ENCODE data around the gene SLC35F6.

The SLC35F6 gene

GRCh38 chr2:26764906-26765305 lies 822 bp downstream of the SLC35F6 start:
- H3K9ac ChIP-seq (ENCODE audit: low read length), result peak overlapping the region; percentile 91
- WGBS (ENCODE audit: extremely low coverage, insufficient coverage, insufficient read length), result no CpG with 5 or more reads among the region's 3 CpGs
- H3K27me3 ChIP-seq (ENCODE audit: insufficient read depth, low read length), result no peaks in the 10 kb centered on the region

GRCh38 chr2:26765475-26766200 lies 1.6 kb downstream of the SLC35F6 start:
- Histone ChIP-seq H3K27me3 (ENCODE audit: insufficient read depth, low read length) (no peaks in the 10 kb centered on the region), H2AFZ (ENCODE audit: insufficient read depth, low read length, poor library complexity) (no peak overlapping the region), H4K91ac (ENCODE audit: low read depth, low read length) (no peak overlapping the region), H3K4me1 (ENCODE audit: control insufficient read depth in 1 of 2, insufficient read depth in 2 of 2, low read length in 2 of 2) (peaks cover 18 to 29% of the 10 kb centered on the region in 2 experiments), H3K18ac (ENCODE audit: low read length) (no peak overlapping the region), H3K79me2 (ENCODE audit: control insufficient read depth, insufficient read depth, low read length, poor library complexity) (peaks cover 10% of the 10 kb centered on the region), H3K4me2 (ENCODE audit: low read length) (peak overlapping the region; percentile 73), H2BK12ac (ENCODE audit: low read length) (no peak overlapping the region), H3K79me1 (ENCODE audit: low read length) (peaks cover 6% of the 10 kb centered on the region), H3K14ac (ENCODE audit: low read length) (no peak overlapping the region), H3K23ac (ENCODE audit: low read length) (no peak overlapping the region), H3K27ac (ENCODE audit: low read depth, low read length) (no peak overlapping the region), H4K12ac (ENCODE audit: low read depth, low read length) (no peak overlapping the region), H3K4ac (ENCODE audit: low read depth, low read length) (peak overlapping the region; percentile 39), H3K36me3 (ENCODE audit: control insufficient read depth in 1 of 2, insufficient read depth in 2 of 2, low read length in 2 of 2) (peaks cover 0 to 3% of the 10 kb centered on the region in 2 experiments), H3K9me3 (ENCODE audit: insufficient read depth, low read depth, low read length) (no peaks in the 10 kb centered on the region), H2BK120ac (ENCODE audit: insufficient read depth, low read length, poor library complexity) (no peak overlapping the region), H4K8ac (ENCODE audit: low read depth, low read length) (no peak overlapping the region), H3K4me3 (ENCODE audit: low read depth, low read length) (peak overlapping the region; percentile 16), H2AK5ac (ENCODE audit: low read length) (no peak overlapping the region), H3K9ac (ENCODE audit: low read length) (no peak overlapping the region), H2BK5ac (ENCODE audit: low read depth, low read length, poor library complexity) (no peak overlapping the region)
- WGBS (ENCODE audit: extremely low coverage, insufficient coverage, insufficient read length), result no CpG with 5 or more reads among the region's 10 CpGs
- DNase-seq, result no peak

More at GRCh38 chr2:26764906-26765305, 822 bp downstream of the SLC35F6 start:
- DNase-seq, result no peak
- H2AK5ac ChIP-seq (ENCODE audit: low read length), result peak overlapping the region; percentile 21
- peak overlapping the region; percentile 76 for H4K91ac ChIP-seq (ENCODE audit: low read depth, low read length)
- H4K12ac ChIP-seq (ENCODE audit: low read depth, low read length), result no peak overlapping the region
- no peak overlapping the region for H3K23ac ChIP-seq (ENCODE audit: low read length)
- peaks cover 6% of the 10 kb centered on the region for H3K79me1 ChIP-seq (ENCODE audit: low read length)
- peak overlapping the region; percentile 80 for H4K8ac ChIP-seq (ENCODE audit: low read depth, low read length)
- H2AFZ ChIP-seq (ENCODE audit: insufficient read depth, low read length, poor library complexity), result no peak overlapping the region
- peak overlapping the region; percentile 67 for H3K4ac ChIP-seq (ENCODE audit: low read depth, low read length)
- H3K4me2 ChIP-seq (ENCODE audit: low read length), result peak overlapping the region; percentile 73
- H3K9me3 ChIP-seq (ENCODE audit: insufficient read depth, low read depth, low read length), result no peaks in the 10 kb centered on the region
- peaks cover 18 to 29% of the 10 kb centered on the region in 2 experiments for H3K4me1 ChIP-seq (ENCODE audit: control insufficient read depth in 1 of 2, insufficient read depth in 2 of 2, low read length in 2 of 2)
- H2BK5ac ChIP-seq (ENCODE audit: low read depth, low read length, poor library complexity), result no peak overlapping the region
- no peak overlapping the region for H2BK120ac ChIP-seq (ENCODE audit: insufficient read depth, low read length, poor library complexity)
- no peak overlapping the region for H3K27ac ChIP-seq (ENCODE audit: low read depth, low read length)
- H3K14ac ChIP-seq (ENCODE audit: low read length), result peak overlapping the region; percentile 85
- H3K18ac ChIP-seq (ENCODE audit: low read length), result no peak overlapping the region
- H3K36me3 ChIP-seq (ENCODE audit: control insufficient read depth in 1 of 2, insufficient read depth in 2 of 2, low read length in 2 of 2), result peaks cover 0 to 2% of the 10 kb centered on the region in 2 experiments
- H3K79me2 ChIP-seq (ENCODE audit: control insufficient read depth, insufficient read depth, low read length, poor library complexity), result peaks cover 10% of the 10 kb centered on the region
- H3K4me3 ChIP-seq (ENCODE audit: low read depth, low read length), result peak overlapping the region; percentile 89
- H2BK12ac ChIP-seq (ENCODE audit: low read length), result no peak overlapping the region

DNA sequence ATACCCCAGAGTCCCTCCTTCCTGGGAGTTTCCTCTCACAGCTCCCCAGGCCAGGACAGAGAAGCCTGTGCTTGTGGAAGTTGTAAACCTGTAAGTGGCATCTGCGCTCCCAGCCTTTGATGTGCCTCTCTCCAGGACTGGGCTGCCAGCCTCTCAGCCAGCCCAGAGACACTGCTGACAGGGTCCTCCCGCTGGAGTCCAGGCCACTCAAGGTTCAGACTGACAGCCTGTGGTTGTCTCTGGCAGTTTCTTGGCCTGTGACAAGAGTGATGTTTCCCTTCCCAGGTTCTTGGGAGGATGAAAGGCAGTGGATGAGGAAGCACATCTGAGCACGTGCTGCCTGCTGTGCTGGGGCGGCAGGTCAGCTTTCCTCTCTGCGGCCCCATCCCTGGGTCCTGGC lies 3.0 kb downstream of the SLC35F6 start:
- peaks cover 10% of the 10 kb centered on the region for H3K79me2 ChIP-seq (ENCODE audit: control insufficient read depth, insufficient read depth, low read length, poor library complexity)
- no peak overlapping the region for H2AFZ ChIP-seq (ENCODE audit: insufficient read depth, low read length, poor library complexity)
- no peaks in the 10 kb centered on the region for H3K27me3 ChIP-seq (ENCODE audit: insufficient read depth, low read length)
- H3K4me3 ChIP-seq (ENCODE audit: low read depth, low read length), result no peak overlapping the region
- no peak overlapping the region for H2BK5ac ChIP-seq (ENCODE audit: low read depth, low read length, poor library complexity)
- no peak overlapping the region for H4K12ac ChIP-seq (ENCODE audit: low read depth, low read length)
- peaks cover 24 to 26% of the 10 kb centered on the region in 2 experiments for H3K4me1 ChIP-seq (ENCODE audit: control insufficient read depth in 1 of 2, insufficient read depth in 2 of 2, low read length in 2 of 2)
- no peak overlapping the region for H3K18ac ChIP-seq (ENCODE audit: low read length)
- no peak overlapping the region for H4K91ac ChIP-seq (ENCODE audit: low read depth, low read length)
- H3K9ac ChIP-seq (ENCODE audit: low read length), result no peak overlapping the region
- H3K14ac ChIP-seq (ENCODE audit: low read length), result no peak overlapping the region
- WGBS (ENCODE audit: extremely low coverage, insufficient coverage, insufficient read length), result no CpG with 5 or more reads among the region's 5 CpGs
- H4K8ac ChIP-seq (ENCODE audit: low read depth, low read length), result no peak overlapping the region
- no peaks in the 10 kb centered on the region for H3K9me3 ChIP-seq (ENCODE audit: insufficient read depth, low read depth, low read length)
- H3K27ac ChIP-seq (ENCODE audit: low read depth, low read length), result no peak overlapping the region
- H3K4me2 ChIP-seq (ENCODE audit: low read length), result no peak overlapping the region
- H2BK12ac ChIP-seq (ENCODE audit: low read length), result peak overlapping the region; percentile 8
- peak overlapping the region; percentile 30 for H3K4ac ChIP-seq (ENCODE audit: low read depth, low read length)
- H3K79me1 ChIP-seq (ENCODE audit: low read length), result peaks cover 6% of the 10 kb centered on the region
- H2AK5ac ChIP-seq (ENCODE audit: low read length), result no peak overlapping the region
- H3K23ac ChIP-seq (ENCODE audit: low read length), result no peak overlapping the region
- no peak for DNase-seq
- H2BK120ac ChIP-seq (ENCODE audit: insufficient read depth, low read length, poor library complexity), result no peak overlapping the region
- H3K36me3 ChIP-seq (ENCODE audit: control insufficient read depth in 1 of 2, insufficient read depth in 2 of 2, low read length in 2 of 2), result peaks cover 0 to 4% of the 10 kb centered on the region in 2 experiments

GRCh38 chr2:26767894-26768487 lies 3.9 kb downstream of the SLC35F6 start:
- H3K79me2 ChIP-seq (ENCODE audit: control insufficient read depth, insufficient read depth, low read length, poor library complexity), result peaks cover 10% of the 10 kb centered on the region
- H3K27me3 ChIP-seq (ENCODE audit: insufficient read depth, low read length), result no peaks in the 10 kb centered on the region
- H3K18ac ChIP-seq (ENCODE audit: low read length), result no peak overlapping the region
- H3K9me3 ChIP-seq (ENCODE audit: insufficient read depth, low read depth, low read length), result no peaks in the 10 kb centered on the region
- no peak overlapping the region for H3K23ac ChIP-seq (ENCODE audit: low read length)
- no peak overlapping the region for H4K91ac ChIP-seq (ENCODE audit: low read depth, low read length)
- H3K14ac ChIP-seq (ENCODE audit: low read length), result no peak overlapping the region
- H3K79me1 ChIP-seq (ENCODE audit: low read length), result peaks cover 6% of the 10 kb centered on the region
- peaks cover 0 to 4% of the 10 kb centered on the region in 2 experiments for H3K36me3 ChIP-seq (ENCODE audit: control insufficient read depth in 1 of 2, insufficient read depth in 2 of 2, low read length in 2 of 2)
- no peak overlapping the region for H4K12ac ChIP-seq (ENCODE audit: low read depth, low read length)
- H2BK12ac ChIP-seq (ENCODE audit: low read length), result no peak overlapping the region
- H2AFZ ChIP-seq (ENCODE audit: insufficient read depth, low read length, poor library complexity), result no peak overlapping the region
- peaks cover 24 to 29% of the 10 kb centered on the region in 2 experiments for H3K4me1 ChIP-seq (ENCODE audit: control insufficient read depth in 1 of 2, insufficient read depth in 2 of 2, low read length in 2 of 2)
- H4K8ac ChIP-seq (ENCODE audit: low read depth, low read length), result no peak overlapping the region
- peak overlapping the region; percentile 16 for H3K4ac ChIP-seq (ENCODE audit: low read depth, low read length)
- H3K9ac ChIP-seq (ENCODE audit: low read length), result no peak overlapping the region
- H2AK5ac ChIP-seq (ENCODE audit: low read length), result no peak overlapping the region
- H3K27ac ChIP-seq (ENCODE audit: low read depth, low read length), result no peak overlapping the region
- no peak overlapping the region for H2BK120ac ChIP-seq (ENCODE audit: insufficient read depth, low read length, poor library complexity)
- DNase-seq, result peak in 1 of 2 donors; percentile 49
- no peak overlapping the region for H3K4me3 ChIP-seq (ENCODE audit: low read depth, low read length)
- no peak overlapping the region for H2BK5ac ChIP-seq (ENCODE audit: low read depth, low read length, poor library complexity)
- WGBS (ENCODE audit: extremely low coverage, insufficient coverage, insufficient read length), result no CpG with 5 or more reads among the region's 5 CpGs
- no peak overlapping the region for H3K4me2 ChIP-seq (ENCODE audit: low read length)
